GM19023 (cell line): ENCODE measurements around the gene HSDL1.

ENCODE experiments used
- ATAC-seq: cut with Tn5 transposase; IDR thresholded peaks from one replicate; pipeline ENCODE4 v1.9.1; 2021; ENCODE audit warnings: mild to moderate bottlenecking, moderate library complexity; ENCODE audit not compliant: unreplicated experiment

Gene HSDL1

DNA sequence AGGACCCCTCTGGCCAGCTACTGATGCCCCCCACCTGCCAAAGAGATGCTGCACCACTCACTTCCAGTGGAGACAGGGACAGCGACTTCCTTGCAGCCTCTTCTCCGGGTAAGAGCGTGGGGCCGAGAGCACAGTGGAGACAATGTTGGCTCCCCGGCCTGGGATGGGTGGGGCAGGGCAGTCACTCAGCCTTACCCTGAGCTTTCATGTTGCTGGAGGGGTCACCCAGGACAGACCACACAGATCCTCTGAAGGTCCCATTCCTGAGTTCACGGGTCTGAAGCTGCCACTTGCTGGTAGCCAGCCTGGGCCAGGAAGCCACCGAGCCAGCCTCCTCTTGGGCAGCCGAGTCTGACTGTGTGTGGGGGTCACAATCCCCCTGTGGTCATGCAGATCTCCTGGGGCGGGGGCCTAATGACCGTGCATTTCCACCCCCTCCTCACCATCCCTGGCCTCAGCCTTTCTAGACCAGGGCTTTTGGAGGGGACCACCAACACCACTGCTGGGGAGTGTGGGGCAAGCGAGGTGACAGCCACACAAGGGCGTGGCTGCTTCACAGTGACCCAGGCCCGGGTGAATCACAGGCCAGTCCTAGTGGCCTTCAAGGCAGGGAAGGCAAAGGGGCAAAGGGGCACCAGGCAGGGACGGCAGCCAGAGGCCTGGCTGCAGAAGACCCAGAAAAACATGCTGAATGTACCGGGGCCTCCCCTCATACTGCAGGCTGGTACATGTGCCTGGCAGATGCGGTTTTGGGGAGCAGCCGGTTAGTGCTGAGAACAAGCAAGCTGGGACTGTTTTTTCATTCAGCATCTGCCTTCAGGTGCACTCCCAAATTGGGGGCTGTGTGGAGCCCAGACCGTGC is 31.4 kb upstream of the HSDL1 start:
- ATAC-seq, result no peak

DNA sequence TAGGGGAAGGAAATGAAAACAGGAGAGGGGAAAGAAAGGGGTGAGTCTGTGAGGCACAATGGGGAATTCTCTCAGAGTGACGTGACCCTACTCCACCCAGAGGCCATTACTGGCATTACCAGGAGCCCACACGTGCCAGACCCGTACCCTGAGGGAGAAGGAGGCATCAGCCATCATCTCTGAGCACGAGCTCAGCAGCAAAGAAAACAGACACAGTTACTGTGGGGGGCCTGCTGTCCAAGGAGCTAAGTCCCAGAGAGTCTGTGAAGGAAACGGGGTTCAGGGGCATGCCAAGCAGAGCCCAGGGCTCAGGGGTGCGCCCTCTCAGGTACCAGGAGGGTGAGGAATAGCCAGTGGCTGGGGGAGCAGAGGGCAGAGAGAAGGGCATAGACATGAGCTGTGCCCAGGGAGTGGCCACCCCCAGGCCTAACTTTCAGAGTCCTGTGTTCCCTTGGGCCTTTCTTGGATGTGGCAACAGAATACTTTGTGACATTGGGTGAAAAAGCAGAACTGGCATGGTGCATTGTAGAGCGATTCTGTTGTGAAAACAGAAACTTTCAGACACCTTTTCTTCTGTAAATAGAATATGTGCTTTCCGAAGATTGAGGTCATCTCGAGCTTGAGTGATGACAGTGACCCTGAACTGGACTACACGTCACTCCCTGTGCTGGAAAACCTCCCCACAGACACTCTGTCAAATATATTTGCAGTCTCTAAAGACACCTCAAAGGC is 30.5 kb upstream of the HSDL1 start:
- peak; percentile 84 for ATAC-seq

DNA sequence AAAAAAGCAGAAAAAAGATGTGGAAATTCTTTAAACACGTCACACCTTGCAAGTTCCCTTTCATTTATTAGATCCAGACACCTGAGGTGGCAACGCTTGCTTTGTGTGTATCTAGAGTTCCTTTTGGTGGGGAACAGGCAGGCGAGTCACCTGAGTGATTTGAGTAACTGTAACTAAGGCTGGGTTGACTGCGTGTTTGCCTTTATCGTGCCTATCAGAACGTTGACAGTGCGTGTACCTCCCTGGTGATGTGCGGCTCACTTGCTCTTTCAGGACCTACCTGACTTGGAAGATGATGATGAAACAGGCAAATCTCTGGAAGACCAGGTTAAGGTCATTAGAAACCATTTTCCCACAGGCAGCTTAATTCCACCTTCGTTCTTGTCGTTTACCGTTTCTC is 29.4 kb upstream of the HSDL1 start:
- ATAC-seq, result no peak

DNA sequence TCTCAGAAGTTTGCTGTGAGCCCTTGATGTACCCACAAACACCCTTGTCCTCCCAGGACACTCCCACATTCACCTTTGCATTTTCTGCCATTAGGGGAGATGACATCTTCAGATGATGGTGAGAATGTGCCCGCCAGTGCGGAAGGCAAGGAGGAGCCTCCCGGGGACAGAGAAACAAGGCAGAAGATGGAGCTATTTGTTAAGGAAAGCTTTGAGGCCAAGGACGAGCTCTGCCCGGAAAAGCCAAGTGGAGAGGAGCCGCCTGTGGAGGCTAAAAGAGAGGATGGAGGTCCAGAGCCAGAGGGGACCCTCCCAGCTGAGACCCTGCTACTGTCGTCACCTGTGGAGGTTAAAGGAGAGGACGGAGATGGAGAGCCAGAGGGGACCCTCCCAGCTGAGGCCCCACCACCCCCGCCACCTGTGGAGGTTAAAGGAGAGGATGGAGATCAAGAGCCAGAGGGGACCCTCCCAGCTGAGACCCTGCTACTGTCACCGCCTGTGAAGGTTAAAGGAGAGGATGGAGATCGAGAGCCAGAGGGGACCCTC is 24.9 kb upstream of the HSDL1 start:
- ATAC-seq, result no peak

DNA sequence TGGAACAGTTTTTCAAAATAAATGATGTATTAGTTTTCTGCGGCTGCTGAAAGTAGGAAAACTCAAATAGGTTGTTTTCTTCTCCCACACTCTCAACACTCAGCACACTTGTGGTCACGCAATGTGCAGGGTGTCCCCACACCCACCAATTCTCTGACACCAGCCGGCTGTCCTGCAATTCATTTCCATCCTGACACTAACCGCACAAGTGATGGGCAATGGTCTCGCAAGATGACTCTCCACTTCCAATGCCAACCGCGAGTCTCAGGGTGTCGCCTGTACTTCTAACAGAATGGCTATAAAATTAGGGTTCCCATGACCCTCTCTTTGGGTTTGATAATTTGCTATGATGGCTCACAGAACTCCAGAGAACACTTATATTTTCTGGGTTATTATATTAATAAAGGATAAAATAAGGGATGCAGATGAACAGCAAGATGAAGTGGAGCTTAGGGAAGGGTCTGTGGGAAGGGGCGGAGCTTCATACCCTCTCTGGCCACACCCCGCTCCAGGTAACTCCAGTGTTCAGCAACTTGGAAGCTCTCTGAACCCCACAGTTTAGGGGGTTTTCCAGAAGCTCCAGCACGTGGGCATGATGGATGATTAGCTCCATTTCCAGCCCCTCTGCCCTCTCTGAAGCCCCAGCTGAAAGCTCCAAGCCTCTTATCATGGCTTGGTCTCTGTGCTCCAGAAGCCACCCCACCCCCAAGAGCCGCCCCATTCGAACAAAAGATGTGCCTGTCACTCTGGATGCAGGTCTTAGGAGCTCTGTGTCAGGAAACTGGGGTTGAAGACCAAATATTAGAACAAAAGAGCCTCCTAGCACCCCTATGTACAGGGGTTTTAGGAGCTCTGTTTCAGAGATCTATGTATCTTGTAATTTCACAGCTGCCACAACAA is 22.1 kb upstream of the HSDL1 start:
- ATAC-seq, result no peak

DNA sequence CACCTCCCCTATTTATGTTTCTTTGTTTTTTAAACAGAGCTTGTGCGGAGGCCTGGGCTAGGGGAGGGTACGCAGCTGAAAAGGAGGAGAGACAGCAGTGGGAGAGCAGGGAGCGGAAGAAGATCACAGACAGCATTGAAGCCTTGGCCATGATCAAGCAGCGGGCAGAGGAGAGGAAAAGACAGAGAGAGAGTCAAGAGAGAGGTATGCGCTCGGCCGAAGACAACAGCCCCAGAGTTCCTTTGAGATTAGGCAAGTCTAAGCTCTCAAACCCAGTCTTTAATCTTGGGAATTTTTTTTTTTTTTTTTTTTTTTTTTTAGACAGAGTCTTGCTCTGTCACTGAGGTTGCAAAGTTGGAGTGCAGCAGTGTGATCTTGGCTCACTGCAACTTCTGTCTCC is 20.8 kb upstream of the HSDL1 start:
- no peak for ATAC-seq

DNA sequence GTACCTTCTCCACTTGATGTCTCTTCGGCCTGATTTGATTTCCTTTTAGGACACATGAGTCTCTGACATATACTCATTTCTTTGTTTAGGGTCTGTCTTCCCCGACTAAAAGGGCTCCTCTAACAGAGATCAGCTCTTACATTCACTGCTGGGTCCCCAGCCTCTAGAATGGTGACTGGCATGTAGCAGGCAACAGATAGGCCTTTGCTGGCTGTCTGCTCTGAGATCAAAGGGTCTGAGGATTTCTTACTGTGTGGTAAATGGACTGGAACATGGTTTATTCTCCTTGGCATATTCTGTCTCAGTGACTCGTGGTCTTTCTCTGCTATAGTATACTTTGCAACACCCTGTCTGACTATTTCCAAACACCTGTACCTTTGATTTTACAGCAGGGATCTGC is 16.8 kb upstream of the HSDL1 start:
- ATAC-seq, result no peak

DNA sequence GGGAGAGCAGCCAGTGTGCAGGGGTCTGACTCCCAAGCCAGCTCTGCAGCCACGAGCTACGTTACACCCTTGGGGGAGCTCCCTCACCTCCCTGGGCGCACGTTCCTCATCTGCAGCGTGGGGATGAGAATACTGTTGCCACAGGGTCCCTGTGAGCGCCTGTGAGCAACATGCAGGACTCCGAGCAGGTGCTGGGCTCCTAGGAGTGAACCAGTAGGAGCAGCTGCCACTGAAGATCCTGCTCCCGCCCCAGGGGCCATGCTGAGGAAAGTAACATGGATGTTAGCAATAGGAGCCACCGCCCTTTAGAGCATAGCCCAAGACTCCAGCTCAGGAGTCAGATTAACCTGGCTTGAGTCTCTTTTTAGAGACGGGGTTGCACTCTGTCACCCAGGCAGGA is 16.1 kb upstream of the HSDL1 start:
- ATAC-seq, result no peak

DNA sequence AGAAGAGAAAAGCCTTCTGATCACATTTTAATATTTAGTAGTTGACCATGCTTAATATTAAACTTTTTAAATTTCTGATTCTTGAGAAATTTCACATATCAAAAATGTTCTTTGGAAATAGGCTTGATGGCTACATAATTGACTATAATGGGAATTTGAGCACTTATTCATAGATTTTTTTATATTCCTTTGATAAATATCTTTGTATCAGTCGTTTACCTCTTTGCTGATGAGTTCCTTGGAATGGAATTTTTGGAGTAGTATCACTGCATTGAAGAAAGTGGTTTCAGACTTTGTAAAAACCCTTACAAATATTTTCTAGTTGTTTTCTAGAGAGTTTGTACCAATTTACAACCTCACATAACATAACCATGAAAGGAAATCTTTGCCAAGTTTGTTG is 14.8 kb upstream of the HSDL1 start:
- no peak for ATAC-seq

DNA sequence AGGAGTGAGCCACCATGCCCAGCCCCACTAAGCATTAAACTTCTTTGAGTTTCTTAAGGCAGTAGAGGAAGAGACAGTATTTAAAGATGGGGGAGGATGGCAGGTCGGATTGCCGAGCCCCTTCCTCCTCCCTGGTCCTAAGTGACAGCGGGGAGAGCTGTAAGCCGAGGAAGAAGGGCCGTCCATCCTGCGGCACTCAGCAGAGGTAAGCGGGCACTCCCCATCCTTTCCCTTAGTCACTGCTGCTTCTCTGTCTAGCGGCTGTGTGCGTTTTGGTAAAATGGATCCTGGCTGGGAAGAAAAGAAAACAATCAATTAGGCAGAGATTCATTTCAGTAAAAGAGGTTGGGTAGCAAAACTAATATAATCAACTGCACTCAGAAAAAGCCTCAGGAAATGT is 14.0 kb upstream of the HSDL1 start:
- no peak for ATAC-seq

DNA sequence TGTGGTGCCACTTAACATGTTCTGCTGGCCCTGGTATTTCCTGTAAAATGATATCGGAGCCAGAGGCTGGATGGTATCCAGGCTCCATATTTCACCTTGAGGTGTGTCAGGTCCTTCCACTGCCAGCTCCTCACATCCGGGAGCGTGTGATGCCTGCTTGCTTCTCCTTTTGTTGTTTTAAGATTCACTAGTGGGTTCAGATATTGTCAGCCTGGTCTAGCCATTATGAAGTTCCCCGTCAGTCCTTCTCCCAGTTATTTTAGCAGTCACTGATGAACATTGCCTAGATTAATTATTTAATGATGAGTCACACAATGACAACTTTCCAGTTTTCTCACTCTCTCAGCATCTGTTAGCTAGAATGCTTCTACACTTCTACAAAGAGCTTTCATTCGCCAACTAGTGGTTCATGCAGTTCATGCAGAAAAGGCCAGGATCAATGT is 11.4 kb upstream of the HSDL1 start:
- no peak for ATAC-seq

DNA sequence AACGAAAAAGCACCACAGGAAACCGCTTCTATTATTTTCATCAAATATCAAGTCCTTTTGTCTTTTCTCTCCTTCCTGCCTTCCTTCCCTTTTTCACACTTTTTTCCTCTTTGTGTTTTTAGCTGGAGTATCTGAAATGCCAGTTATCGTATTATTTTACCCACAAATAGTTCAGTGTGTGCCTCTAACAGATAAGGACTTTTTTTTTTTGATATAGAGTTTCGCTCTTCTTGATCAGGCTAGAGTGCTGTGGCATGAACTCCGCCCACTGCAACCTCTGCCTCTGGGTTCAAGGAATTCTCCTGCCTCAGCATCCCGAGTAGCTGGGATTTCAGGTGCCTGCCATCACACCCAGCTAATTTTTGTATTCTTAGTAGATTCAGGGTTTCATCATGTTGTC is 10.8 kb upstream of the HSDL1 start:
- no peak for ATAC-seq

DNA sequence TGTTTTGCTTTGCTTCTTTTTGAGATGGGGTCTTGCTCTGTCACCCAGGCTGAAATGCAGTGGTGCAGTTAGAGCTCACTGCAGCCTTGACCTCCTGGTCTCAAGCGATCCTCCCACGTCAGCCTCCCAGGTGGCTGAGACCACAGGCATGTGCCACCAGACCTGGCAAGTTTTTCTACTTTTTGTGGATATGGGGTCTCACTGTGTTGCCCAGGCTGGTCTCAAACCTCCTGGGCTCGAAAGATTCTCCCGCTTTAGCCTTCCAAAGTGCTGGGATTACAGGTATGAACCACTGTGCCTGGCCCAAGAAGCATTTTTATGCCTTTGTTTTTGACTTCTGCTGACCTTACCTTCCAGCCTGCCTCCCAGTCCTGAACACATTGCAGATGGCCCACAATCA is 10.2 kb upstream of the HSDL1 start:
- no peak for ATAC-seq

DNA sequence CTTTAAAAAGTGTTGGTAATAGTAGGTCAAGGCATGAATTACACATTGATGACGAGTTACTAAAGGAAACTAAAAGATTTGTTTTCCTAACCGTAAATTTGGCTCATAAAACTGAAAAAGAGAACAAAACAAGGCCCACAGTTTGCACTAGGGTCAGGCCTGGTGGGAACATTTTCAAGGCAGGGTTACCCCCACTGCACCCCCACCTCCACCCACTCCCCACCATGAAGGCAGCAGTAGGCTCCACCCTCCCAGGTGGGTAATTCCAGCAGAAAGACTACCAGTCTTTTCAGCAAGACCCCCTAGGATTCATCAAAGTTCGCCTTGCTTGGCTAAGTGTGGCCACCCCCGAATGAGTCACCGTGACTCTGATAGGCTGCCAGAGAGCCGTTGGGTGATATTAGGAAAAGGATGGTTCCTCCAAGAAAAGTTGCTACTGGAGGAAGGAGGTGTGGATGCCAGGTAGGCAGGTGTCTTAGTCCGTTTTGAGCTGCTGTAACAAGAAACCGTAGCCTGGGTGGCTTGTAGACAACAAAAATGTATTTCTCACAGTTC is 8.8 kb upstream of the HSDL1 start:
- no peak for ATAC-seq

DNA sequence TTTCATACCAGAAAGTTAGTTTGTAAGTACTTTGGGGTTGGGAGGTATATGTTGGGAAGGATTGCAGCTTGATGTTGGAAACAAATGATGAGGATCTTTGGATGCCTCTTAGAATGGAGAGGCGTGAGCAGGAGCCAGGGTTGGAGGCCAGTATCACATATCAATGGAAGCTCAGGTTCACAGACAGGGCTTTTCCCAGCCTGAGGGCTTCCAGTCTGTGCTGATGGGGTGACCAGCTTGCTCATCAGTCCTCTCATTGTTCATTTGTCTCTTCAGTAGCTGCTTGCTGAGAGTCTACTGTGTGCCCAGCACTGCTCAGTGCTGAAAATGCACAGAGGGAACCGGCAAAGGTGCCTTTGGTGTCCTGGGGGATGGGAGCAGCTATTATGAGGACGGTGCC is 5.9 kb upstream of the HSDL1 start:
- no peak for ATAC-seq

DNA sequence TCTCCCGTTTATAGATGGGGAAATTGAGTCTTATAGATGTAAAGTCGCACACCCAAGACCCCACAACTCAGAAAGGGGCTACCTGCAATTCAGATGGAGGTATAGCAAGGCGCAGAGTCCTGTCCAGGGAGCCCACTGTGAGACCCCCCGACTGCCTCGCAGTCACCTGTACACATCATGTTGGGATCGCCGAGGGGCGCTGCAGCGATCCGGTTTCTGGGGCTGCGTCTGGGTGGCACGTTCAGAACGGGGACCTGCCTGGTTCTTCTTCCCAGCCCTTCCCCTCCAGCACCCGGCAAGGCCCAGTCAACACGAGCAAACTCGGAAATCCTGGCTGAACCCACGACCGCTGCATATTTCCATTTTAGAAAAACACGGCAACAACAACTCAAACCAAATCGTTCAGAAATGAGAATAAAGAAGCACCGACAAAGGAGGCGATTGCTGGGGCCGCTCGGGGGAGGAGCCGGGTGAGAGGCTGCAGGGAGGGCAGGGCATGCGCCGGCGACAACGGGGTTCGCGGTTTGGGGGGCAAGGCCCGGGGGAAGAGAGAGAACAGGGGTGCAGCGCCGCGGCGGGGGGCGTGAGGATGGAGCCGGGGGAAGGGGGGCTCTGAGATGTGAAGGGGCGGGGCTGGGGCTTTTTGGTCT is 643 bp downstream of the HSDL1 start:
- ATAC-seq, result peak; percentile 29

DNA sequence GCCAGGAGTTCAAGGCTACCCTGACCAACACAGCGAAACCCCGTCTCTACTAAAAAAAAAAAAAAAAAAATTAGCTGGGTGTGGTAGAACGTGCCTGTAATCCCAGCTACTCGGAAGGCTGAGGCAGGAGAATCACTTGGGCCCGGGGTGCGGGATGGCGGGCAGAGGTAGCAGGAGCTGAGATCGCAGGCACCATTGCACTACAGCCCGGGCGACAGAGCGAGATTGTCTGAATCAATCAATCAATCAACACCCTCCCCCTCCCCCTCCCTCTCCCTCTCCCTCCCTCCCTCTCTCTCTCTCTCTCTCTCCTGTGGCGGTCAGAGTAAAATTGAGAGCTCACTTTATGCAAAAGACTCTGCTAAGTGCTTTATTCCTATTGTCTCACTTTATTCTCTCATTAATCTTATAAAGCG is 1.2 kb downstream of the HSDL1 start:
- no peak for ATAC-seq

DNA sequence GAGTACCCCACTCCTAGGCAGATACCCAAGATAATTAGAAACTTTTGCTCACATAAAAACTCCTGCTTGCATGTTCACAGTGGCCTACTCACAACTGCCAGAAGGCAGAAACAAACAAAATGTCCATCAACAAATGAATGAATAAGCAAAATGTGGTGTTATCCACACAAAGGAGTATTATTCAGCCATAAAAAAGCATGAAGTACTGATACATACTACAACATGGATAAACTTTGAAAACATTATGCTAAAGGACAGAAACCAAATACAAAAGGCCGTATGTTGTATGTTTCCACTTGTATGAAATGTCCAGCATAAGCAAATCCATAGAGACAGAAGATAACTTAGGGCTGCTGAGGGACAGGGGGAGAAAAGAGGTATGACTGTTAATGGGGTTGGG is 1.9 kb downstream of the HSDL1 start:
- ATAC-seq, result no peak

DNA sequence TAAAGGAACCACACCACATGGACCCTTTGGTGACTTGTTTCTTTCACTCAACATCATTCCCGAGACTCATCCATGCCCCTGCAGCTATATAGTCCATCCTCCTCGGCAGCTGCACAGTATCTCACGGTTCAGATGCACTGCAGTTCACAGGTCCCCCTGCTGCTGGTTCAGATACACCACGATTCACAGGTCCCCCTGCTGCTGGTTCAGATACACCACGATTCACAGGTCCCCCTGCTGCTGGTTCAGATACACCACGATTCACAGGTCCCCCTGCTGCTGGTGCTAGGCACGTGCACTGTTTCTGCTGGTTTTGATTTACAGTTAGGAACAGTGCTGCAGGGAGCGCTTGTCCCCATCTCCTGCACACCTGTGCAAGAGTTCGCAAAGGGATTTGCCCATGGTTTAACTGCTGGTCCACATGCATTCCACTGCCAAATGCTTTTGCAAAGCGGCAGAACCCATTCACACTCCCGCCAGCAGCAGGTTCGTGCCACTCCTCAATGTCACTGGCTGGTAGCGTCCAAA is 3.8 kb downstream of the HSDL1 start:
- ATAC-seq, result no peak
